ENCODE measurements around the gene RAMP1.

The RAMP1 gene

DNA sequence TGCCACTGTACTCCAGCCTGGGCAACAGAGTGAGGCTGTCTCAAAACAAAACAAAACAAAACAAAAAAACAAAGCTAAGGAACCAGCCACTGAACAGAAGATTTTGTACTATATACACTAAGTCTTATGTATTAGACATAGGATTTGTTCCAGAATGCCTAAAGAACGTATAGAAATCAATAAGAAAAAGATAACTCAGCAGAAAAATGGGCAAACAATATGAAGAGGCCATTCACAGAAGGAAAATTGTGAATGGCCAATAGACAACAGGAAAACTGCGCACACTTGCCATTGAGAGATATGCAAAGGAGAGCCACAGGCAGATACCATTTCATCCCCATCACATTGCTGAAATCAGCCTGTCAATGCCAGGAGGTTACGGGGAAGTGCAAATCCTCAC, 92.5 kb downstream of the RAMP1 start:
- no peak for DNase-seq (ENCODE audit: low spot score)

DNA sequence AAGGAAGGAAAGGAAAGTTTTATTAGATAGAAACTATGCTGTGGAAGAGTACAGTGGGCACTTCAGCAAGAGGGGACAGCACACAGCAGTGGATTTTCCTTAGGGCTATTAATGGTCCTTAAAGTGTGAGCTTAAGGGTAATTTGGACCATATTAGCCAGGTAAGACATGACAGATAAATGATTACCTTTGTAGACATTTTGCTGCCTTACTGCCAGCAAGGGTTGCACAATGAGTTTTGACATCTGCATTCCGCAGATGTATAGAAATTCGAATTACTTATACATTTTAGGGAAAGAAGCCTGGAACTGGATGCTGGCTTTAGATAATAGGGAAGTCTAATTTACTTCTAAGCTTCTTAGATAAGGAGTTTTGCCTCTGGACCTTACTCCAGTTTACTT, 93.4 kb downstream of the RAMP1 start:
- no peak for DNase-seq (ENCODE audit: low spot score)

DNA sequence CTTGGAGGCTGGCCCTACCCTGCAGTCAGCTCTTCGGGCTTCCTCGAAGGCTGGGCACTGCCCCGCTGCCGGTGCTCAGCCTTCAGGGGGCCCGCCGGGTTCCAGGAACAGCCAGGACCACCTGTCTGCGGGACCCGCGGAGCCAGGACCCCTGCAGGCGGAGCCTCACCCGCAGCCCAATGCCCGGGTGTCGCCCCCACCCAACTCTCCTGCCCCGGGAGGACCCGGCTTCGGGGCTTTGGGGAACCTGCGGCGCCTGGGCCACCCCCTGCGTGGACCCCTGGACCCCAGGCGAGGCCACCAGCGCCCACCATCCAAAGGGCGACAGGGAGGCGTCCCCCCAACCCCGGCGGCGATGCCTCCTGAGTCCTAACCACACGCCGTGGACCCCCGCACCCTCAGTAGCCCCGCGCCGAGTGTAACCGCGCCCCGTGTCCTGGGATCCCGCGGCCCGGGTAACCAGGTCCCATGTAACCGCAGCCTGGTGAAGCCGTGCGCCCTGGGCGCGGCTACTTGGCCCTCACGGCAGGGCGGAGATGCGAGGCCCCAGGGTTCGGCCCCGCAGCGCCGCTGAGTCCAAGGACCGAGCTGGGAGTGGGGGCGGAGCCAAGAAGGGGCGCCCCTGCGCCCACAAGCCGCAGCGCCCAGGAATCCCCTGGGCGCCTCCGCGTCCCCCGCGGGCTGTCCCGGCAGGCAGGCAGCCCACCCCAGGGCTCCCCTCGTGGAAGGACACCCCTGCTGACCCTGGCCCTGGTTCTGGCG, 96.4 kb downstream of the RAMP1 start:
- DNase-seq (ENCODE audit: low spot score): no peak

DNA sequence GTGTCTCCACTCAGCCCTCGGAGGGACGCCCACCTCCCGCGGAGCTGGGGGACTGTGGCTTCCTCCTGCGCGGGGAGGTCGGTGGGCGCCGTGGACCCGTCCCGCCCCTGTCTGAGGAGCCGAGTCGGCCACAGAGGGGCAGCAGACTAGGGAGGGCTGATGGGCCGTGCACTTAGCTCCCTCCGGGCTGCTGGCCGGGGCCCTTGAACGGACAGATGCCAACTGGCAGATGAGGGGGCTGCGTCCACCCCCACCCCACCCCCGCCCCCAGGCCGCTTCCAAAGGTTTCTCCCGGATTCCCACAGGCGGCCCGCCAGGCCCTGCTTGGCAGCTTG, 96.9 kb downstream of the RAMP1 start:
- DNase-seq (ENCODE audit: low spot score): no peak

DNA sequence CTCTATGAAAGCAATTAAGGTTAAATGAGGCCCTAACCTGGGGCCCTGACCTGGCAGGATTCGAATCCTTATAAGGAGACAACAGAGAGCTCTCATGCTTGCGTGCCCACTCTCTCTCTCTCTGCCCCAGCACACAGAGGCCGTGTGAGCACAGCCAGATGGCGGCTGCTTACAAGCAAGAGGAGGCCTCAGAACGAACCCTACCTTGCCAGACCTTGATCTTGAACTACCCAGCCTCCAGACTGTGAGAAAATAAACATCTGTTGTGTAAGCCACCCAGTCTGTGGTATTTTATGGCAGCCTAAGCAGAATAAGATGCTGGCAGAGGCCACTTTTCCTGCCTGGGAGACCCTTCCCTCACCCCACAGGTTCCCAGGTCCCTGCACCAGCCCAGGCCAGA, 102.2 kb downstream of the RAMP1 start:
- no peak for DNase-seq (ENCODE audit: low spot score)

All from kidney tubule cell (primary cell).